Measurements from ENCODE around the gene KRTAP10-4. TPM values are rescaled to one million over a fixed set of nuclear protein-coding genes. Genes with fewer than 3 reads are reported as not detected.

The KRTAP10-4 gene
- total RNA-seq, 1 donor = not detected

Other genes with a start within 250 kb of the KRTAP10-4 start
- gene CFAP410, start 234.3 kb upstream of the KRTAP10-4 start, total RNA-seq = 9.5 and 17.4 TPM in 2 replicates
- gene TRPM2, start 220.1 kb upstream of the KRTAP10-4 start, total RNA-seq = under 0.01 and 0.32 TPM in 2 replicates
- gene LRRC3, start 118.2 kb upstream of the KRTAP10-4 start, total RNA-seq = under 0.01 and 0.64 TPM in 2 replicates
- not detected in 2 replicates for gene KRTAP10-1, start 33.5 kb upstream of the KRTAP10-4 start, total RNA-seq
- gene KRTAP10-2, start 22.2 kb upstream of the KRTAP10-4 start, total RNA-seq = not detected in 2 replicates
- gene KRTAP10-3, start 14.9 kb upstream of the KRTAP10-4 start, total RNA-seq = not detected in 2 replicates
- not detected in 2 replicates for gene KRTAP10-5, start 6.9 kb downstream of the KRTAP10-4 start, total RNA-seq
- gene KRTAP10-6, start 18.8 kb downstream of the KRTAP10-4 start, total RNA-seq = not detected in 2 replicates
- not detected in 2 replicates for gene KRTAP10-7, start 26.9 kb downstream of the KRTAP10-4 start, total RNA-seq
- gene KRTAP10-8, start 38.4 kb downstream of the KRTAP10-4 start, total RNA-seq = not detected in 2 replicates
- gene KRTAP10-9, start 53.4 kb downstream of the KRTAP10-4 start, total RNA-seq = not detected in 2 replicates
- gene KRTAP10-10, start 63.6 kb downstream of the KRTAP10-4 start, total RNA-seq = not detected in 2 replicates
- gene KRTAP10-11, start 72.7 kb downstream of the KRTAP10-4 start, total RNA-seq = not detected in 2 replicates
- gene KRTAP12-4, start 80.9 kb downstream of the KRTAP10-4 start, total RNA-seq = not detected in 2 replicates
- gene KRTAP12-3, start 84.2 kb downstream of the KRTAP10-4 start, total RNA-seq = not detected in 2 replicates
- not detected in 2 replicates for gene KRTAP12-2, start 93.2 kb downstream of the KRTAP10-4 start, total RNA-seq
- not detected in 2 replicates for gene KRTAP12-1, start 108.4 kb downstream of the KRTAP10-4 start, total RNA-seq
- not detected in 2 replicates for gene KRTAP10-12, start 123.4 kb downstream of the KRTAP10-4 start, total RNA-seq
- gene TSPEAR, start 137.8 kb downstream of the KRTAP10-4 start, total RNA-seq = under 0.01 TPM in 1 of 2 replicates, not detected in the other
- 86.7 and 88.5 TPM in 2 replicates for gene UBE2G2, start 228.1 kb downstream of the KRTAP10-4 start, total RNA-seq
- gene SUMO3, start 244.3 kb downstream of the KRTAP10-4 start, total RNA-seq = 81.5 and 102 TPM in 2 replicates